HG03558 (cell line): ENCODE measurements around the gene MADD.
"Not testable (repeated sequence)": the region's sequence is repeated elsewhere in the genome, so short reads cannot be mapped to it uniquely, and the experiment has no call there.

Experiments used
- ATAC-seq: cut with Tn5 transposase; IDR thresholded peaks from one replicate; pipeline ENCODE4 v1.9.1; 2021; ENCODE audit warnings: moderate number of reproducible peaks; ENCODE audit not compliant: unreplicated experiment; ENCODE audit errors: extremely low read depth

MADD gene

DNA sequence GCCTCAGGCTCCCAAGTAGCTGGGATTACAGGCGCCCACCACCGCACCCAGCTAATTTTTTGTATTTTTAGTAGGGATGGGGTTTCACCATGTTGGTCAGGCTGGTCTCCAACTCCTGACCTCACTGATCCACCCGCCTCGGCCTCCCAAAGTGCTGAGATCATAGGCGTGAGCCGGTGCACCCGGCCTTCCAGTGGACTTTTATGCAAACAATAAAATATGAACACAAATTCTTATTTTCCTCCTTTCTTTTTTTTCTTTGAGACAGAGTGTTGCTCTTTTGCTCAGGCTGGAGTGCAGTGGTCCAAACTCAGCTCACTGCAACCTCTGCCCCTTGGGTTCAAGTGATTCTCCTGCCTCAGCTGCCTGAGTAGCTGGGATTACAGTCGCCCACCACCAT lies 46.6 kb downstream of the MADD start:
- ATAC-seq = not testable (repeated sequence)

DNA sequence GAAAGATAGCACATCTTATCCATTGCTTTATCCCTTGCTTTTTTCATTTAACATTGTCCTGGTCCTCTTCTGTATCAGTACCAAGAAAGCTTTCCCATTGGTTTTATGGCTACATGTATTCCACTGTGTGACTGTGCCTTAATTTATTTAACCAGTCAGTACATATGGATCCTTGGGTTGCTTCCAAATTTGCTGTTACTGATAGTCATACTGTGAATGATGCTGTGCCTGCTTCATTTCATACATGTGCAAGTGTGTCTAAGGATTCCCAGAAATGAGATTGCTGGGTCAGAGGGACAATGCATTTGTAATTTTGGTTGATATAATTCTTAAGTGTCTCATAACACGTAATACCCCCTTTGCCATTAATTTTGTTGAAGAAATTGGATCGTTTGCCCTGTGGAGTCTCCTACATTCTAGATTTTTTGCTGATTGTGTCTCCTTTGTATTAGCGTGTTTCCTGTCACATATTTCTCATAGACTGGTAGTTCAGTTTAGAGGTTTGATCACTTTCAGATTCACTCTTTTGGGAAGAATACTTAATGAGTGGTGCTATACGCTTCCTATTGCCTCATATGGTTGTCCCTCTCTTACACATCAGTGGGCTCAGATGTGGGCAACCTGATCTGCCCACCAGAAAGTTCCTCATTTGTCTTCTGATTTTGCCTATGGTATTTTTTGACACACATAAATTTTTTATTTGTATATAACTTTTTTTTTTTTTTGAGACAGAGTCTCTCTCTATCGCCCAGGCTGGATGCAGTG lies 47.3 kb downstream of the MADD start:
- ATAC-seq = no peak

DNA sequence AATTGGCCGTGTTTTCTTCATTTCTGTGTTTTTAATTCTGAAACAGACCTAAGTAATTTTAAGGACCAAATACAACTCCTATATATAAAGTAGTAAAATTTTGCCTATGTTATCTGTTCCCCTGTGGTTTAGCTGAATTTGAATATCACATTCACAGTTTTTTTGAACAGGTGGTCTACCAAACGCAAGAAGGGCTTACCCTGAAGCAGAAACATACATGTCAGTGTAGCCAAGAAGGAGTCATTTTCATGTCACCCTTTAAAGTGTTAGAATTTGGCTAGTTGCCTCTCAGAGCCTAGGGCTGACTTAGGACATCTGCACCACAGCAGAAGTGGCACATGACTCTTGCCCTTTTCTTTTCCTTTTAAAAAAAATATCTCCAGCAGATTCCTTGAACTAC lies 48.2 kb downstream of the MADD start:
- no peak for ATAC-seq

DNA sequence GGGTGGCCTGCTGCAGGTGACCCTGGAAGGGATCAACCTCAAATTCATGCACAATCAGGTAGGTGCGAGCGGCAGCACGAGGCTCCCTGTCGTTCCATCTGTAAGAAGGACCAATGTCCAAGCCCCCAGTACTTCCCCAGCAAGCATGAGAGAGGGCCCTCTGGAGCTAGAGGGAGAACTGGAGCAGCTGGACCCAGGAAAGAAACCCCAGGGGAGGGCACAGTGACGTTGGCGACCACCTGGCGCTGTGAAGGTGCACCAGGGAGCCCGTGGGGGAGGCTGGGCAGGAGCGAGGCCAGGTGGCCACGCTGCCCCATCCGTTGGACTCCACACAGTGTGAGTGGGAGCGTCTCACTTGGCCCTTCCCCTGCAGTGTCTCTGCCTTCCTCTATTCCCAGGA lies 54.6 kb downstream of the MADD start:
- no peak for ATAC-seq

DNA sequence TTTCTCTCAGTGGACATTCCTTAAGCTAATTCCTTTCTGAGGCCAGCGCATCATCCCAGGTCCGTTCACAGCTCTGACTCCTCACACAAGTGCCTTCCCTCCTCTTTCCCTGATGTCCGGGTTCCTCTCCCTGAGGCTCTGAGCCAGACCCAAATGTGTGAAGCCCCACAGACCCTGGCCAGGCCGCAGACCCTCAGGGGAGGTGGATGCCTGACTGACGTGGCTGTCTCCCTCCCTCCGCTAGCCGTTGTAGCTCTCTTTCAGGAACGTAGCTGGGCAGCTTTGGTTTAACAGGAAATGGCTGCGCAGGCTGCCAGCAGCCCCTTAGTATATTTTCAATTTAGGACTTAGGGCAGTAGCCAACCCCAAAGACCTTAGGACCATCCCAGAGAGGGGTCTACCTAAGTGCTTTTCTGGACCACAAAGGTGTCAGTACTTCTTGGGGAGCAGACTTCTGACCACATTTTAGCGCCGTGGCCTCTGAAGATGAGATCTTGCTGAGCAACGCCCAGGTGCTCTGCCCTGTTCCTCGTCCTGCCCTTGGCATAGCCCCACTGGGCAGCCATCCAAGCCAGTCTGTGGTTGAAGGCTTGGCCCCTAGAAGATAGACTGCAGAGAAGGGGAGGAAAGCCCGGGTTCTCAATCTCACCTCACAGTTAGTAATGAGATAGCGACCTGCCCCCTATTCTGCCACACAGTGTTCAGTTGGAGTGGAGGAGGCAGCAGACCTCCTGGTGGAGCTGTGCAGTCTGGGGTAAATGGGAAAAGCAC lies 55.5 kb downstream of the MADD start:
- ATAC-seq = no peak

DNA sequence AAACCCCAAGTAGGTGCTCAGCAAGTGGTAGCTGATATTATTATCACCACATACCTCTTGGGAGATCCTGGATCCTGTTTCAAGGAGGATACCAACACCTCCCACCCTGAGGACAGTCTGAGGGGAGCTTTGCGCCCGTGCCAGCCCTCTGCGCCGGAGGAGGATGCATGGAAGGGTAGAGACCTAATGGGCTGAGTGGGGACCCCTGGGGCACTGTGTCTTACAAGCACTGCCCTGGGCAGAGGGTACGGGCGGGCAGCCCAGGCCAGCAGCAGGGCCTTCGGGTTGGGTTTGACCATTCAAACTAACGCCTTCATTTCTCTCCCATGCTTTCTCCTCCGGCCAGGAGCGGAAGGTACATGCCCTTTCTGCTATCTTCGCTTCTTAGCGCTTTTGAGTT lies 56.3 kb downstream of the MADD start:
- ATAC-seq = no peak

DNA sequence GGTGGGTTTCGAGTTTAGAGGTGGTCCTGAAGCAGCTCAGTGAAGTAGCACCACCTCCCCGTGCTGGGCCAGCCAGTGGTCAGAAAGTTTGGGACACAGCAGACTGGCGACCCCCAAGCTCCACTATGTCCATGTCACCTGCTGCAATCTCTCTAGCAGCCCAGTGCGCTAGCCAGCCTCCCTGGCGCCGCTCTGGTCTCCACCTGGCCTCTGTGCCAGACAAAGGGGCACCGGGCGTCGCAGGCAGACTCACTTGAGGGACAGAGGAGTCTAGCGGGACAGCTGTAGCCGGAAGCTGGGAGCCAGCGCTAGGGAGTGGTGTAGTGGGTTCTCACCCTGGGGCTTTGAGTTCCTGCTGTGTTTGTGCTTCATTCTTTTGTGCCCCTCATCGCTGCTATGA lies 57.1 kb downstream of the MADD start:
- ATAC-seq = no peak

DNA sequence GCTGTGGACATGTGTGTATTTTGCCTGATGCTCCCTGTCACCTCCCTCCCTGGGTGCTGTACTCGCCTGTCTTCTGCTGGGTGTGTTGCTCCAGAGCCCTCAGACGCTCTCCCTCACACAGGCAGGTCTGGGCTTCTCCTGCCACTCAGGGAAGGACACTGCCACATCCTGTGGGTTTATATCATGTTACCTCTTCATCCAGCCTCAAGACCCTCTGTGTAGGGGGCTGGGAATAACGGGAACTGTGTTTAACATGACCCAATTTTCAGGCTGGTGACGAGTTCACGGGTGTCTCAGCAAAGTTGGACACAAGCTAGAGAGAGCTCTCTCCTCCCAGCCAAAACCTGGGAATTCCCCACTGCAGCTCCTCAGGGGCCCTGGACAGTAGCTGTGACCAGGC lies 58.0 kb downstream of the MADD start:
- no peak for ATAC-seq

DNA sequence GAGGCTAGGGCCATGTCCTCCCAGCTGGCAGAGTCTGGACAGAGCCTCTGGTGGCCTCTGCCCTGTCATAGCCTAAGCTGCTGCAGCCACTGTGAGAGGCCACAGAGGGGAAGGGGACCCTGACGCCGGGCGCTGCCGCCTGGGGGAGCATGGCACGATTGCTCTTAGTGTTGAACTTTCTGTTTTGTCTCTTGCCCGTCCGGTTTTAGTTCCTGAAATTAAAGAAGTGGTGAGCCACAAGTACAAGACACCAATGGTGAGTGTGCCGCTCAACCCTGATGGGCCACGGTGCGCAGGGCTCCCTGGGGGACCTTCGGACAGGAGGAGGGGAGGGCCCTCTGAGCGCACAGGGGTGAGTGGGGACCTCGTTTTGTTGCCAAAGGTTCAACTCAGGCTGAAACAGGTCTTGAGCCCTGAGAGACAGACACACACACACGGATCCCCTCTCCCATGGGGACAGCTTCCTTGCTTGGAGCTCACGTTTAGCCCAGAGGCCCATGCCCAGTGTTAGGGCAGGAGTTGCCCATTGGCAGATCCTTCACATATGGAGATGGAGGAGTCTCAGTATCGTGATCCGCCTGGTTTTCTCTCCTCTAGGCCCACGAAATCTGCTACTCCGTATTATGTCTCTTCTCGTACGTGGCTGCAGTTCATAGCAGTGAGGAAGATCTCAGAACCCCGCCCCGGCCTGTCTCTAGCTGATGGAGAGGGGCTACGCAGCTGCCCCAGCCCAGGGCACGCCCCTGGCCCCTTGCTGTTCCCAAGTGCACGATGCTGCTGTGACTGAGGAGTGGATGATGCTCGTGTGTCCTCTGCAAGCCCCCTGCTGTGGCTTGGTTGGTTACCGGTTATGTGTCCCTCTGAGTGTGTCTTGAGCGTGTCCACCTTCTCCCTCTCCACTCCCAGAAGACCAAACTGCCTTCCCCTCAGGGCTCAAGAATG lies 58.8 kb downstream of the MADD start:
- peak; percentile 45 for ATAC-seq

DNA sequence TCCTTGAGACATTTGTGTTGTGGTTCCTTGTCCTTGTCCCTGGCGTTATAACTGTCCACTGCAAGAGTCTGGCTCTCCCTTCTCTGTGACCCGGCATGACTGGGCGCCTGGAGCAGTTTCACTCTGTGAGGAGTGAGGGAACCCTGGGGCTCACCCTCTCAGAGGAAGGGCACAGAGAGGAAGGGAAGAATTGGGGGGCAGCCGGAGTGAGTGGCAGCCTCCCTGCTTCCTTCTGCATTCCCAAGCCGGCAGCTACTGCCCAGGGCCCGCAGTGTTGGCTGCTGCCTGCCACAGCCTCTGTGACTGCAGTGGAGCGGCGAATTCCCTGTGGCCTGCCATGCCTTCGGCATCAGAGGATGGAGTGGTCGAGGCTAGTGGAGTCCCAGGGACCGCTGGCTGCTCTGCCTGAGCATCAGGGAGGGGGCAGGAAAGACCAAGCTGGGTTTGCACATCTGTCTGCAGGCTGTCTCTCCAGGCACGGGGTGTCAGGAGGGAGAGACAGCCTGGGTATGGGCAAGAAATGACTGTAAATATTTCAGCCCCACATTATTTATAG lies 59.6 kb downstream of the MADD start:
- no peak for ATAC-seq

DNA sequence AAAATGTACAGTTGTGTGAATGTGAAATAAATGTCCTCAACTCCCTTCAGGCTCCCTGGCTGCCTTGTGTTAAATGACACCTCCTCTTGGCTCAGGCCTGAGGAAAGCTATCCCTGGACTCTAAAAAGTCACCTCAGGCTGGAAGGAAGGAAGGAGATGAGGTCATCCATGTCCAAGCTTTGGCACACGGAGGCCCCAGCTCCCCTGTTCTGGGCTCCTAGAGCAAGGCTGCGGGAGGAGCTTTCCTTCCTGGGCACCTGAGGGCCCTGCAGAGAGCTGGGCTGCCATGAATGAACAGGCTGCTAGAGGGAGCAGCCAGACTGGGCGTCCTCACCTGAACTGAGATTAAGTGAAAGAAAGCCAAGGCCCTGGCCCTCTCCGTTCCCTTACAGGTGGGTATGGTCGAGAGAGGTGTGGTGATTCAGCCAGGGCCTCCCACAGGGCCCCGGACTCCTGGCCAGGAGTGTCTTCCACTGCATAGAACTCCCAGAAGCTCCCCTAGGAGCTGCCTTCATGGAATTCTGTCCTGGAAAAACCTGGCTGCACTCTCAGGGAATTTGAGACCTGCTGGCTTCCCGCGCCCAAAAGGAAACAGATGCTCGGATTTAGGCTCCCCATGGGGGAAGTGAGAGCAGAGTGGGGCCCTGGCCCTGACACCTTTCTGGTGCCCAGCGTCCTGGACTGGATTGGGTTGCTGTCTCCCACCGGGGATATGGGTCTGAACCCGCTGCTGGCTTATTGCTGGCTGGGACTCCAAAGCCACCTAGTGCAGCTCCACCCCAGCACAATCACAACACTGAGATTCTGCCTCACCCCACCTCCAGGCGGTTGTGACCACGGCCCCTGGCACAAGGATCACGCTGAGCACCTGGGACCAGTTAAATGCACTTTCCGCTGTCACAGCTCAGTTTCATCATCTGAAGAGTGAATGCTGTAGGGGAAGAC lies 60.3 kb downstream of the MADD start:
- ATAC-seq = no peak

DNA sequence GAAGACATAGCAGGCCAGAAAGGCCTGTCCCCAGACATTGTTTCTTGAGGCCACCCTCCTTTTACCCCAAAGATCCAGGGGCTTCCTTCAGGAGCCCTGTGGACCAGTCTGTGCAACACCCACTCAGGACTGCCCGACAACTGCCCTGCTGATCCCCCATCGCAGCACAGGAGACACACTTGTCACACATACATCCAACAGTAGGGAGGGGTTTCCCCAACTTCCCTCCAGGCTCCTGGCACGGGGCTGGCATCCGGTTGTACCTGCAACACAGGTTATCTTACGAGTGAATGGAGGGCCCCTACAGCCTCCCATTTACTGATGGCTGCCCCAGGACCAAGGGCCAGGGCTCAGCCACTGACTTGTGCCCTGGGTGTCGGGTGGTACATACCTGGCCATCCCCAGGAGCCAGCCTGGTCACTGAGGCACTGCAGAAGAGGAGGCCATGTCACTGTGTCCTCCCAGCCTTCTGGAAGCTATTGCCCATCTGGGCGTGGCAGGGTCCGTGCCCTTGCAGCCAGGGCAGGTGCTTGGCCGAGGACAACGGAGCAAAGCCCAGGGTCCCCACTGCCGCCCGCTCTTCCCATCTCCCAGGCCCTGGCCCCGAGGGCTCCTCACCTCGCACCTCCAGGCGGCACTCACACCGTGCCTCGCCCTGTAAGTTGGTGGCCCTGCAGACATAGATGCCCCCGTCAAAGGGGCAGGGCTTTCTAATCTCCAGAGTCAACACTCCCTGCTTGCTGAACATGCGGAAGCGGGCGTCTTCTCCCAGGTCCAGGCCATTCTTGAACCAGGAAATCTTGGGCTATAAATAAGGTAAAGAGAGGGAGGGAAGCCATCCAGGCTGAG lies 61.7 kb downstream of the MADD start:
- ATAC-seq = no peak

DNA sequence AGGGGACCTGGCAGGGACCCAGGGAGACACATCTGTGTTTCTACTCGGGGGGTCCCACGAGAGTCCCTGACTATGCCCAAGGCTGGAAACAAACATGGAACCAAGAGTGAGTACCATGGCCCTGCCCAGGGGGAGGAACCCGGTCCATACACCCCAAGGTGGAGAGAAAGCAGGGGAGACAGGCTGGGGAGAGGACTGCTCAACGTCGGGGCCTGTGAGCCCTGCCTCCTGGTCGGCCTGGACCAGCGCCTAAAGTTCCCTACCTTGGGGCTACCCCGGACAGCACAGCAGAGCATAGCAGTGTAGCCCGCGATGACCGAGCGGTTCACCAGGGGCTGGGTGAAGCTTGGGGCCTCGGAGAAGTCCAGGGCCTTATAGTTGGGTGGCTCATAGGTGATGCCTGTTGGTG lies 62.4 kb downstream of the MADD start:
- ATAC-seq = no peak

DNA sequence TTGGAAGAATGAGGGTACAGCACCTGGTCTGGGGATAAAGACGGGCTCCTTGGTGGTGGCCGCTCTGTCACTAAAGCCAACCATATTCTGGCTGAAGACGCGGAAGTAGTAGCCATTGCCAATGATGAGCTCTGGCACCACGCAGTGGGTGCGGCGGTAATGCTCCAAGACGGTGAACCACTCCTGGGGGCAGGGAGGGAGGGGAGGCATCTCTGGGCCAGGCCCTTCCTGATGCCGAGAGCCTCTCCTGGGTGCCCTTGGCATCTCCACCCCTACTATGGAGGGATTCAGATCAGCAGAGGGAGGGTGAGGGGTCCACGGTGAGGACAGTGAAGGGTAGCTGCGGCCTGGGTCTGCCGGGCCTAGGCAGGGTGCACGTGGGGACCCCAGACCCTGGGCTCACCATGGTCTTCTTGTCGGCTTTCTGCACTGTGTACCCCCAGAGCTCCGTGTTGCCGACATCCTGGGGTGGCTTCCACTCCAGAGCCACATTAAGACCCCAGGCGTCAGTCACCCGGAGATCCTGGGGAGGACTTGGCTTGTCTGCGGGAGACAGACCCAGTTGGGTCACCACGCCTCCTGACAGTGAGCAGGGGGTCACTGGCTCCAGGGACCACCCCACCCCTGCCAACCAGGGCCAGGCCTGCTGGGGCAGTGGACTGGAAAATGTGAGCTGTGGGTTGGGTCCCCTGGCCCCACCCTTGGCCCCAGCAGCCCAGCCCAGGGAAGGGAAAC lies 63.0 kb downstream of the MADD start:
- no peak for ATAC-seq

DNA sequence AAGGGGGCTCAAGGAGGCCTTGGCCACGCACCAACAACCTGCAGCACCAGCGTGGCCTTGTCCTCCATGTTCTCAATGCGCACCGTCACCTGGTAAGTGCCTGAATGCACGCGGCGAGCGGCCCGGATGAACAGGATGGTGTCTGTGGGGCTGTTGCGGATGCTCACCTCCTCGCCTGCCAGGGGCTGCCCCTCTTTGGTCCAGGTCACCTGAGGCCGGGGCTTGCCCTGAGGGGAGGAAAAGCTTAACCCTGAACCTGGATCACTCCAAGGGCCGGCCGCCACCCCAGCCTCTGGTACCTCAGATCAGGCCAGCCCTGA lies 63.6 kb downstream of the MADD start:
- ATAC-seq = no peak

DNA sequence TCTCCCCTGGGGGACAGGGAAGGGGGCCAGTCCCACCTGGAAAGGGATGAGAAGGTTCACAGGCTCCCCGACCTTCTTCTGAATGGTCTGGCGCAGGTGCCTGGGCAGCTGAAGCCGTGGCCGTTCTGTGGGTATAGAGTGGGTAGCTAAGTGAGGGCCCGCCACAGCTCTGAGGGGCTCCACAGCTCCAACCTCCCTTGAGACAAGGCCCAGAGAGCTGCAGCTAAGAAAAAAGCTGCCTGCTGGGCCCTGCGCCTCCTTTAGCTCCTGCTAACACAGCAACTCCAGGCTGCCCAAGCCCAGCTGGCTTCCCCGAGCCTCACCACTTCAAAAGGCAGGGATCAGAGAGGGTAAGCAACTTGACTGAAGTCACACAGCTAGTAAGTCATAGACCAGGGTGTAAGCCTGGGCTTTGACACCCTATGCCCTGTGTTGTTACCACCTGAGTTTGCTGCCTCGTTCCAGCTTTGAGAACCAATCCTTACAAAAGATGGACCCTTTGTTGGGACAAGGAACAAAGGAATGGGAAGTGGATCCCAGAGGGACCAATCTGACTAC lies 64.0 kb downstream of the MADD start:
- no peak for ATAC-seq

DNA sequence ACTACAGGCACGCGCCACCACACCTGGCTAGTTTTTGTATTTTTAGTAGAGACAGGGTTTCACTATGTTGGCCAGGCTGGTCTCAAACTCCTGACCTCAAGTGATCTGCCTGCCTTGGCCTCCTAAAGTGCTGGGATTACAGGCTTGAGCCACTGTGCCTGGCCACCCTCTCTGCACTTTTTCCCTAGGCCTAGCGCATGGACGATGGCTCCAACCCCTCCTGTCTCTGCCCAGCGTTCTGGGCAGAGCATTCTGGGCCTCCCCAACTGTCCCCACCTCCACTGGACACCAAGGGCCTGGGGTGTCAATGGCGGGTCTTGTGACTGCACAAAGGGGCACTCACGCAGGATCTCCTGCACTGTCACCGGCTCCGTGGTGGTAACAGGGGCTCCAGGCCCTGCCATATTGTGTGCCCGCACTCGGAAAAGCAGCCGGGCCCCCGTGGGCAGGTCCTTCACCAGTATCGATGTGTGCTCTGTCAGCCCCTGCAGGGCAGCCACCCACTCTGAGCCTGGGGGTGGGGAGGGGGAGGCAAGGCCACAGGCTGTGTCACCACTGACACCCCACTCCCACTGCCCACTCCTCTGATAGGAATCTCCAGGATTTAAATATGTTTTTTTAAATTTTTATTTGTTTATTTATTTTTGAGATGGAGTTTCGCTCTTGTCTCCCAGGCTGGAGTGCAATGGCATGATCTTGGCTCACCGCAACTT lies 64.9 kb downstream of the MADD start:
- ATAC-seq = not testable (repeated sequence)
